ENCODE data around the gene PRMT7. TPM values are rescaled to one million over a fixed set of nuclear protein-coding genes. Genes with fewer than 3 reads are reported as not detected.

The PRMT7 gene
- total RNA-seq, 1 donor from 2014 or later: 72.2 TPM

GRCh38 chr16:68401871-68402747 lies 91.3 kb downstream of the PRMT7 start:
- no peak overlapping the region for H3K4me3 Mint-ChIP-seq
- H3K4me1 Mint-ChIP-seq: peaks cover 16% of the 10 kb centered on the region
- no peaks in the 10 kb centered on the region for H3K9me3 Mint-ChIP-seq
- peaks cover 18% of the 10 kb centered on the region for H3K27me3 Mint-ChIP-seq
- intact Hi-C loops (cut with micrococcal nuclease): no loop called here
- H3K36me3 Mint-ChIP-seq (ENCODE audit: low read depth): no peaks in the 10 kb centered on the region
- no peak overlapping the region for H3K27ac Mint-ChIP-seq
- DNase-seq: no peak

GRCh38 chr16:68402748-68403040 lies 91.9 kb downstream of the PRMT7 start:
- Mint-ChIP-seq H3K4me3 (no peak overlapping the region), H3K27ac (no peak overlapping the region), H3K36me3 (ENCODE audit: low read depth) (no peaks in the 10 kb centered on the region), H3K9me3 (no peaks in the 10 kb centered on the region), H3K4me1 (peaks cover 12% of the 10 kb centered on the region), H3K27me3 (peaks cover 14% of the 10 kb centered on the region)
- DNase-seq: no peak
- intact Hi-C loops (cut with micrococcal nuclease): no loop called here

GRCh38 chr16:68403177-68403576 lies 92.4 kb downstream of the PRMT7 start:
- Mint-ChIP-seq H3K36me3 (ENCODE audit: low read depth) (no peaks in the 10 kb centered on the region), H3K27me3 (peaks cover 15% of the 10 kb centered on the region), H3K9me3 (no peaks in the 10 kb centered on the region), H3K4me1 (peaks cover 12% of the 10 kb centered on the region), H3K27ac (no peak overlapping the region), H3K4me3 (no peak overlapping the region)
- intact Hi-C loops (cut with micrococcal nuclease): no loop called here
- DNase-seq: no peak

GRCh38 chr16:68403704-68404103 lies 92.9 kb downstream of the PRMT7 start:
- Mint-ChIP-seq H3K9me3 (no peaks in the 10 kb centered on the region), H3K27me3 (peaks cover 16% of the 10 kb centered on the region), H3K36me3 (ENCODE audit: low read depth) (no peaks in the 10 kb centered on the region), H3K4me3 (no peak overlapping the region), H3K4me1 (peaks cover 12% of the 10 kb centered on the region), H3K27ac (no peak overlapping the region)
- intact Hi-C loops (cut with micrococcal nuclease): no loop called here
- no peak for DNase-seq

- no peak for DNase-seq
- Mint-ChIP-seq H3K9me3 (no peaks in the 10 kb centered on the region), H3K27ac (no peak overlapping the region), H3K4me1 (peaks cover 12% of the 10 kb centered on the region), H3K27me3 (peaks cover 18% of the 10 kb centered on the region), H3K36me3 (ENCODE audit: low read depth) (no peaks in the 10 kb centered on the region), H3K4me3 (no peak overlapping the region)
- intact Hi-C loops (cut with micrococcal nuclease): no loop called here
Measured at GRCh38 chr16:68404736-68405345, 94.0 kb downstream of the PRMT7 start.

GRCh38 chr16:68406458-68407152 lies 95.8 kb downstream of the PRMT7 start:
- Mint-ChIP-seq H3K27ac (no peak overlapping the region), H3K9me3 (no peaks in the 10 kb centered on the region), H3K27me3 (peaks cover 18% of the 10 kb centered on the region), H3K36me3 (ENCODE audit: low read depth) (no peaks in the 10 kb centered on the region), H3K4me3 (no peak overlapping the region), H3K4me1 (peaks cover 11% of the 10 kb centered on the region)
- intact Hi-C loops (cut with micrococcal nuclease): no loop called here
- DNase-seq: no peak

Other genes with a start within 250 kb of the PRMT7 start
- 143 and 146 TPM in 2 replicates for gene NFATC3, start 225.6 kb upstream of the PRMT7 start, total RNA-seq
- 0.07 and 0.09 TPM in 2 replicates for gene ESRP2, start 74.9 kb upstream of the PRMT7 start, total RNA-seq
- 7.2 and 8.4 TPM in 2 replicates for gene PLA2G15, start 65.6 kb upstream of the PRMT7 start, total RNA-seq
- gene SLC7A6, start 46.5 kb upstream of the PRMT7 start, total RNA-seq: 103 and 106 TPM in 2 replicates
- gene SLC7A6OS, start 73 bp upstream of the PRMT7 start, total RNA-seq: 22.3 and 27.1 TPM in 2 replicates
- 0.09 and 0.40 TPM in 2 replicates for gene SMPD3, start 137.5 kb downstream of the PRMT7 start, total RNA-seq
- 19.0 and 20.2 TPM in 2 replicates for gene ZFP90, start 228.3 kb downstream of the PRMT7 start, total RNA-seq

Data from activated CD4-positive, alpha-beta T cell treated with anti-CD3 and anti-CD28 coated beads, Interleukin-2, amount 10 ng/mL, durations not matched to agents 24 days and 14 days (primary cell).